HG02973 (cell line): ENCODE measurements around the gene DECR2.

ENCODE experiments used
- ATAC-seq: cut with Tn5 transposase; IDR thresholded peaks from one replicate; pipeline ENCODE4 v1.9.1; 2021; ENCODE audit warnings: moderate library complexity; ENCODE audit not compliant: unreplicated experiment

The DECR2 gene

DNA sequence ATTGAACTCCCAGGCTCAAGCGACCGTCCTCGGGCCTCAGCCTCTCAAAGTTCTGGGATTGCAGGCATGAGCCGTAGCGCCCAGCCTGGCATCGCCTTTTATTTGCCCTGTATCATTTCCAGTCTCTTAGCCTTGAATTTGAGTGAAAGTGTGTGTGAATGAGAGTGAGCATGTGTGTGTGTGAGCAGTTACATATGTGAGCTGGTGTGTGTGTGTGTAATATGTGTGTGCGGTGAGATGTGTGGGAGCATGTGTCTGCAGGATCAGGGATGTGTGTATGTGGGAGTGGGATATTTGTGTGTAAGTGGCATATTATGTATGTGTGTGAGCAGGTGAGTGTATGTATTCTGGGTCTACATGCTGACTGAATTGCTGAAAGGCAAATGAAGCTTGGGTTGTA lies 29.2 kb downstream of the DECR2 start:
- no peak for ATAC-seq

GRCh38 chr16:440627-441026 lies 38.9 kb downstream of the DECR2 start:
- ATAC-seq, result no peak

DNA sequence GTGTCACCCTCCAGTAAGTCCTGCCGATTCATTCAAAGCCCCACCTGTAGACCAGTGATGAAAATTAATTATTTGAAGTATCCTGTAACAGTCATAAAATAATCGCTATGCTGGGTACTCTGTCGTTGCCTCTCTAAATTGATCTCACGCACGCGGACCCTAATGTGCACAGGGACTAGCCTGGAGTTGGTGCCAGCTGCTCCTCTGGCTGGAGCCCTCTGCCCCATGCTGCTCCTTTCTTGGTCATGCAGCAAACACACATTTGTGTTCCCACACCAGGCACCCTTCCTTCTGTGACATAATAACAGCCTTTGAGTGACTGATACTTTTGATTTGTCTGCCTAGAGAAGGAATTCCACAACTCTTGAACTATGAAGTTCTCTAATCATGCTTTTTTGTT lies 39.8 kb downstream of the DECR2 start:
- no peak for ATAC-seq

GRCh38 chr16:442976-443375 lies 41.3 kb downstream of the DECR2 start:
- ATAC-seq, result no peak

GRCh38 chr16:444027-444426 lies 42.3 kb downstream of the DECR2 start:
- ATAC-seq, result no peak

GRCh38 chr16:445566-445965 lies 43.9 kb downstream of the DECR2 start:
- no peak for ATAC-seq

GRCh38 chr16:450385-450784 lies 48.7 kb downstream of the DECR2 start:
- no peak for ATAC-seq

DNA sequence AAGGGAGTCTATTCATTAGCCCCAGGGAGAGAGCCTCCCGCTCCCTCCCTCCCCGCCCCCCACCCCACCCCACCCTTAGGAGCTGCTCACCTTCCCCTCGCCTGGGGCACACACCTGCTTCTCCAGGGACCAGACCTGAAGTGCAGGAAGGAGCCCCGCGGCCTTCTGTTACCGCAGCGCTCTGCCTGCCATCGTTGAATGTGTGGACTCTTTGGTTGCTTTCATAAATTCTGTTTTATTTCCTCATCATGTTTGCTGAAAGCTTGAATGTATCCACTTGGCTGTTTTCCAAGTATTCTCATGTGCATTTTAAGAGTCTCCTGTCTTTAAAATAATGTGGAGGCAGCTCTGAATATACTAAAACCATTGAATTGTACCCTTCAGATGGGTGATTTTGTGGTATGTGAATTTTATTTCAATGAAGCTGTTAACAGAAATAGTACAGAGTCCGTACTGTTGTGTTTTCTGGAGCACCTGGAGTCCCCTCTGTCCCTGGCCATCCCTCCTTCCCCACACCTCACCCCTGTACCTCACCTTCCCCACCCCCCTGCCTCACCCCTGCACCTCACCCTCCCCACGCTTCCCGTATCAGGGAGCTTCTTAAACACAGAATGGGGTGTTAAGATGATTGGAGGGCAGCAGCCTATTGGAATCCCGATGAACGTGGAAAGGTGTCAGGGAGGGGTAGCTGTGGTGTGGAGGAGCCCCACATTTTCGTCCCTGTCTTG lies 49.3 kb downstream of the DECR2 start:
- no peak for ATAC-seq

- ATAC-seq, result no peak
These were observed 52.8 kb downstream of the DECR2 start for GRCh38 chr16:454397-454940.

- no peak for ATAC-seq
These were observed 53.8 kb downstream of the DECR2 start for GRCh38 chr16:455453-455852.

- no peak for ATAC-seq
These were observed 55.3 kb downstream of the DECR2 start for GRCh38 chr16:456891-457483.

DNA sequence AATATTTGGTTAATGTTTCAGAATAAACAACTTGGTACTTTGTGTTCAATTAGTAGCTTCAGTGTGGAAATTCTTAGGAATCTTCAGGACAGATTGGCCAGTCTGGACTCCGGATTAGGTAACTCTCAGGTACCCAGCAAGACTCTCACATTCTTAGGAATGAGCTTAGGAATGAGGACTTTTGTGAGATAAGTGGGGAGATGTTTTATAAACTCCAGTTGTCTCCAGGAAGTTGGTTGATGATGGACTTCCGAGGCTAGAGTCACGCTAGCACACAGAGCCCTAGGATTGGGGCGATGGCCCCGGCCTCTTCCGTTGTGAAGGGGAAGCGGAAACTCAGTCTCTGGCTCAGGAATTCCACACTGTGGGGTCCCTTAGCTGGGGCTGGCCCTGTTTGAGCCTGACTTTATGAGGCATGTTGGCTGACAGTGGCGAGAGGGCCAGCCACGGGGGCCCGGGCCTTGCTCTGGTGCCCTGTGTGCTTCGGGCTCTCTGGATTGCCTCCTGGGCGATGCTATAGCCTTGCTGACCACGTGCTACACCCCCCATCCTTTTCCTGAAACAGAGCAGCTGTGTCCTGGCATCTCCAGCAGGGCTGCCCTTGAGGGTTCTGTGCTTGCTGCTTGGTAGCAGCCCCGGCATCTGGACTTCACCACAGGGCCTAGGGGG lies 56.2 kb downstream of the DECR2 start:
- no peak for ATAC-seq

DNA sequence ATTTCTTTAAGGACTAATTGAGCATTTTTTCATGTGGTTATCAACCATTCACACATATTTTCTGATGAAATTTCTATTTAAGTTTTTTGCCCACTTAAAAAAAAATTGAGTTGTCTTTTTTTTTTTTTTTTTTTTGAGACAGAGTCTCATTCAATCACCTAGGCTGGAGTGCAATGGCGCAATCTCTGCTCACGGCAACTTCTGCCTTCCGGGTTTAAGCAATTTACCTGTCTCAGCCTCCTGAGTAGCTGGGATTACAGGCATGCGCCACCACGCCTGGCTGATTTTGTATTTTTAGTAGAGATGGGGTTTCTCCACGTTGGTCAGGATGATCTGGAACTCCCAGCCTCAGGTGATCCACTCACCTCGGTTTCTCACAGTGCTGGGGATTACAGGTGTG lies 58.1 kb downstream of the DECR2 start:
- no peak for ATAC-seq

DNA sequence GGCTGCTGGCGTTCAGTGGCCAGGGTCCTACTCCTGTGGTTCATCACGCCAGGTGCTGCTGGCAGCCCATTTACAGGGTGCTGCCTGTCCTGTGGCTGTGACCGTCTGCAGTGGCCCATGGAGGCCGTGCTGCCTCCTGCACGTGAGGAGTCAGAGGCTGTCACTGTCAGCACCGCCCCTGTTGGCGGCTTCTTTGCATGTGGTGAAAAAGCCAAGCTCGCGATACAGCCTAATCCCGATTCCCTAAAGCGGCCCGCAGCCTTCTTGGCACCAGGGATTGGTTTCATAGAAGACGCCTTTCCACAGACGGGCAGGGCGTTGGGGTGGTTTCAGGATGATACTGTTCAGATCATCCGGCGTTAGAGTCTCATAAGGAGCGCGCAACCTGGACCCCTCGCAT lies 59.1 kb downstream of the DECR2 start:
- no peak for ATAC-seq
